Small intestine (tissue), 7 donors: ENCODE results near the gene FOXK1. TPM values are rescaled to one million over a fixed set of nuclear protein-coding genes. Genes with fewer than 3 reads are reported as not detected.

Experiments
- DNase-seq, 2 donors: peaks; one replicate each; pipeline versions ENCODE4 v3.0.0 to v3.0.0-alpha.2; 2013
- FAIRE-seq: peaks from 2 replicates; lab custom pipeline; 2012; peaks lifted over from hg19 to GRCh38; lab: Jason Lieb, UNC
- H3K27ac ChIP-seq, 3 donors: one replicate each; pipeline ENCODE4 v1.5.1; 2013; ENCODE audit warnings: low read length in 2 of 3, mild to moderate bottlenecking in 2 of 3, control low read depth in 1 of 3, inconsistent platforms in 1 of 3, low read depth in 1 of 3, moderate library complexity in 1 of 3
- H3K27me3 ChIP-seq, 3 donors: one replicate each; pipeline ENCODE4 v1.6.1; 2013; ENCODE audit warnings: low read length in 3 of 3, inconsistent platforms in 1 of 3; ENCODE audit not compliant: control insufficient read depth in 3 of 3, insufficient read depth in 3 of 3
- H3K36me3 ChIP-seq, 3 donors: one replicate each; pipeline ENCODE4 v1.6.1; 2013; ENCODE audit warnings: low read length in 3 of 3, inconsistent platforms in 1 of 3, low read depth in 1 of 3, mild to moderate bottlenecking in 1 of 3, moderate library complexity in 1 of 3; ENCODE audit not compliant: control insufficient read depth in 3 of 3, insufficient read depth in 2 of 3
- H3K4me1 ChIP-seq, 3 donors: one replicate each; pipeline ENCODE4 v1.6.1; 2013; ENCODE audit warnings: low read length in 2 of 3, inconsistent platforms in 1 of 3, low read depth in 1 of 3, mild to moderate bottlenecking in 1 of 3, moderate library complexity in 1 of 3; ENCODE audit not compliant: control insufficient read depth in 3 of 3, insufficient read depth in 2 of 3
- H3K4me3 ChIP-seq, 3 donors: one replicate each; pipeline ENCODE4 v1.5.1; 2013; ENCODE audit warnings: low read length in 3 of 3, control low read depth in 1 of 3, inconsistent platforms in 1 of 3, low read depth in 1 of 3, mild to moderate bottlenecking in 1 of 3, moderate library complexity in 1 of 3
- H3K9me3 ChIP-seq, 2 donors: one replicate each; pipeline ENCODE4 v1.6.1; 2013; ENCODE audit warnings: low read depth in 1 of 2, low read length in 1 of 2; ENCODE audit not compliant: control insufficient read depth in 2 of 2, insufficient read depth in 1 of 2
- WGBS, 3 donors: extraction: QIAGEN DNeasy Blood & Tissue Kit; methylation state at CpG; one replicate each; pipeline ENCODE4 v1.1.7; 2013; 5-methylcytosine and 5-hydroxymethylcytosine counted together
- polyA plus RNA-seq, 4 donors: library from polyadenylated mRNA; stranded (reverse) in 3 of 4; unstranded in 1 of 4; fragments of 200-250 nt in 3 of 4; fragments of 120-200 nt in 1 of 4; gene quantifications; one replicate each; pipeline versions ENCODE4 v1.2.1 to v1.2.3, GENCODE V29; 2013
- donor health status: healthy with polysubstance abuse.
- donor health status: control.
- donor health status: control.
- donor health status: Bipolar disorder and iron deficiency.
- donor health status: healthy.

Gene FOXK1
- polyA plus RNA-seq, 4 donors, result 1.4 to 12.5 (median 6.2) TPM

DNA sequence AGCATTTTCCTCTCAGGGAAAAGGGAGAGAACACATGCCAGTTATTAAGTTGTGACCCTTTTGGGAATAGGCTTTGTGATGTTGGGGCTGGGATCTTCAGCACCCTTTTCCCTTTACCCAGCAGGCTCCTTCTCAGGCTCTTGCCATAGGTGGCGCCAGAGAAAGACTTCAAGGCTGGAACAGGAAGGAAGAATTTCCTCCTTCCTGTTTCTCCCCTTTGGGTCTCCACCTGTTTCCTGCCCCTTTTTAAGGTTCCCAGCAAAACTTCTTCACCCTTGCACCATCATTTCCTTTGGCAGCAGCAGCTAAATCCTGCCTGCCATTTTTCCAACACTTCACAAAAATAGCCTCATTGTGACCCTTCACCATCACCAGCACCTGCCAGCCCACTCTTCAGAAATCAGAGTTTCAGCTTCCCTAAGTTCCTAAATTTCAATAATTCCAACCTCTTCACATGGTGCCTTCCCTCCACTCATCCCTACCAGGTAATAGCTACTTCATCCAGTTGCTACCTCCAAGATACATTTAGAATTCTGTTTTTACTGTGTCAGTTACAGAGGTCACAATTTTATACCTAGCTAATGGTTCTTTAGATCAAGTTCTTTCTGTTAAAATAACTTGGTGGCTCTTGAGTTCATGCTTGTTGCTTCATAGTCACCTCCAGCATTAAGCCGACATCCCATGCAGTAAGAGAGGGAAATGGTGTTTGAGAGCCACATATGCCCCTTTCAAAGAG lies 22.4 kb upstream of the FOXK1 start:
- H3K27me3 ChIP-seq, result no peaks in the 10 kb centered on the region
- H3K27ac ChIP-seq, result no peak overlapping the region
- WGBS, 3 donors, result 74 to 88% (median 88%) methylated on average over 2 of the region's 2 CpGs
- peaks cover 0 to 17% of the 10 kb centered on the region in 2 donors for H3K9me3 ChIP-seq
- FAIRE-seq, result no peak
- DNase-seq, result no peak
- H3K36me3 ChIP-seq, result no peaks in the 10 kb centered on the region
- H3K4me3 ChIP-seq, result no peak overlapping the region
- no peaks in the 10 kb centered on the region for H3K4me1 ChIP-seq

DNA sequence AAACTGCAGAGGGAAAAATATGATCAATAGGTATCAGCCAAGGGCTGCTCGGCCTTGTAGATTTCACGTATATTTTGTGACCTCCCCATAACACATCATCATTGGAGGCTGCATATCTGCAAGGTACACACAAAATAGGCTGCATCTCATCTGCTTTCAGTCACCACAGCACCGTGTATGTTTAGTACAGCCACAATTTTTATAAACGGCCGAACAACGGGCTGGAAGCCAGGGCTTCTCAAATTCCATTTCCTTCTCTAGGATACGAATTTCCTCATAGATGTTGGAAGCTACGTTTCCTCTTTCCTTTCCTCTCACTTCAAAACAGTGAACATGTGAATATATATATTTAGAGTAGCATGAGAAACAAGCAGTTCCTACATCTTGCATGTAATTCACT lies 20.2 kb upstream of the FOXK1 start:
- 40 to 64% (median 54%) methylated on average over 8 of the region's 8 CpGs for WGBS, 3 donors
- H3K9me3 ChIP-seq, result peaks cover 0 to 17% of the 10 kb centered on the region in 2 donors
- H3K36me3 ChIP-seq, result no peaks in the 10 kb centered on the region
- H3K27me3 ChIP-seq, result no peaks in the 10 kb centered on the region
- H3K4me3 ChIP-seq, result no peak overlapping the region
- FAIRE-seq (no peak), DNase-seq (no peak)
- H3K4me1 ChIP-seq, result no peaks in the 10 kb centered on the region
- H3K27ac ChIP-seq, result peak overlapping the region in 1 of 3 donors; percentile 3

DNA sequence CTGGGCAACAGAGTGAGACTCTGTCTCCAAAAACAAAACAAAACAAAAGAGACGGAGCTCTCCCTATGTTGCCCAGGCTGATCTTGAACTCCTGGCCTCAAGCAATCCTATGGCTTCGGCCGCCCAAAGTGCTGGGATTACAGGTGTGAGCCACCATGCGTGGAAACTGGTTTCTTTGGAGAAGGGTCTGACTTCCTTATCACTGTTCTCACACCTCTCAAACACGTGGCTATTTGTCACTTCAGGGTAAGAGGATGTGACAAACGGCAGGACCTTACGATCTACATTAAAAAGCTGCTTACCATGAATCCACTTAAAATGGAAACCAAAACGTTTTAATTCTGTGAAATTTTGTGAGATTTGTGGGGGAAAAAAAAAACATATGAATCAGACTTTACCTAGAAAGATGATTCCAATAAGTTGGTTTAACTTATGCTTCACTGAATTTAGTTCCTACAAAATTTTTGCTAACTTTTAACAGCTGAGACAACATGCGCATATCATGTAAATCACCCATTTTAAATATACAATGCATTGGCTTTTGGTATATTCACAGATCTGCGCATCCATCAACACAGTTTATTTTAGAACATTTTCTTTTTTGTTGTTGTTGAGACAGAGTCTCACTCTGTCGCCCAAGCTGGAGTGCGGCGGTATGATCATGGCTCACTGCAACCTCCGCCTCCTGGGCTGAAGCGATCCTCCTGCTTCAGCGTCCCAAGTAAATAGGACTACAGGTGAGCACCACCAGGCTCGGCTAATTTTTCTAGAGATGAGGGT lies 18.7 kb upstream of the FOXK1 start:
- Histone ChIP-seq H3K27me3 (no peaks in the 10 kb centered on the region), H3K9me3 (peaks cover 0 to 9% of the 10 kb centered on the region in 2 donors), H3K4me1 (no peaks in the 10 kb centered on the region), H3K4me3 (no peak overlapping the region), H3K27ac (no peak overlapping the region), H3K36me3 (no peaks in the 10 kb centered on the region)
- DNase-seq (no peak), FAIRE-seq (no peak)
- 83 to 85% (median 84%) methylated on average over 17 of the region's 17 CpGs for WGBS, 3 donors

DNA sequence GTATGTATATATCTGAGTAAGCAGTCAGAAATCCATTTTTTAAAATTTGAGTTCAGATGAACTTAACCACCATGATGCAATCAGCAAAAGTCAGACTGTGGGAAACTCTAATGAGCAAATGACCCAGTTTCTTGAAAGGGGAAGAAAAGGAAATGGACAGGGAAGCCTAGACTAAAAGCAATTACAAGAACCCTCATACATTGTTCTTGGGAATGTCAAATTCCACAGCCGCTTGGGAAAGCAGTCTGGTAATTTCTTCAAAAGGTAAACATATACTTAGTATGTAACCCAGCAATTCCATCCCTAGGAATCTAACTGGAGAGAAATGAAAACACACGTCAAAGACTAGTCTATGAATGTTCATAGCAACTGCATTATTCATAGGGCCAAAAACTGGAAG lies 16.4 kb upstream of the FOXK1 start:
- 57 to 75% (median 75%) methylated on average over 2 of the region's 2 CpGs for WGBS, 3 donors
- Histone ChIP-seq H3K27me3 (no peaks in the 10 kb centered on the region), H3K4me3 (no peak overlapping the region), H3K4me1 (no peaks in the 10 kb centered on the region), H3K36me3 (no peaks in the 10 kb centered on the region), H3K9me3 (peaks cover 0 to under 1% of the 10 kb centered on the region in 2 donors), H3K27ac (no peak overlapping the region)
- DNase-seq, result no peak
- FAIRE-seq, result no peak

DNA sequence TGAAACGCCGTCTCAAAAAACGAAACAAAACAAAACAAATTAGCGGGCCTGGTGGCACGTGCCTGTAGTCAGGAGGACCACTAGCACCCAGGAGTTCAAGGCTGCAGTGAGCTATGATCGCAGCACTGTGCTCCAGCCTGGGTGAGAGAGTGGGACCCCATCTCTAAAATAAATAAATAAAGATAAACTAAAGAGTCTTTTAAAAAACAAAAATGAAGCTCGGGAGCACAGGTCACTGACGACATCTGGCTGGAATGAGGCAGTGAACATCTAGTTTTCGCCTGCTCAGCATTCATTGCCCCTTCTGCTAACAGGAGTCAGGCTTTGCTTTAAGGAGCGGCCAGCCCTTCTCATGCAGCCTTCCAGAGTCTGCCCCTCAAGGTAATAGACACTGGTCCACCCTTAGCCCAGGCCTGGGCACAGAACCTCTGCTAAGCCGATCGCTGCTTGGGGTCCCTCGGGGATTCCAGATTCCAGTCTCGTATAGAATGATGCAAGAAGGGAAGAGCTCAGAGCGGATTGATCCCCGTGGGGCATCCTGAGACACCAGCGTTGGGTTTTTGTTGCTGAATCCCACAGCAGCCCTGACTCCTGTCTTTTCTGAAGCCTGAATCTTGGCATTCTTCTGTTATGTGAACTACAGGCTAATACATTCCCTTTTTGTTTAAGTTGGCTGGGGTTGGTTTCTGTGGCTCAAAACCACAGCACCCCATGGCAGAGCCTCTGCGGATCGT lies 14.2 kb upstream of the FOXK1 start:
- Histone ChIP-seq H3K9me3 (peaks cover 3 to 8% of the 10 kb centered on the region in 2 donors), H3K4me1 (no peaks in the 10 kb centered on the region), H3K36me3 (no peaks in the 10 kb centered on the region), H3K27ac (no peak overlapping the region), H3K4me3 (no peak overlapping the region), H3K27me3 (no peaks in the 10 kb centered on the region)
- no peak for FAIRE-seq
- WGBS, 3 donors, result 74 to 82% (median 82%) methylated on average over 19 of the region's 19 CpGs
- no peak for DNase-seq

DNA sequence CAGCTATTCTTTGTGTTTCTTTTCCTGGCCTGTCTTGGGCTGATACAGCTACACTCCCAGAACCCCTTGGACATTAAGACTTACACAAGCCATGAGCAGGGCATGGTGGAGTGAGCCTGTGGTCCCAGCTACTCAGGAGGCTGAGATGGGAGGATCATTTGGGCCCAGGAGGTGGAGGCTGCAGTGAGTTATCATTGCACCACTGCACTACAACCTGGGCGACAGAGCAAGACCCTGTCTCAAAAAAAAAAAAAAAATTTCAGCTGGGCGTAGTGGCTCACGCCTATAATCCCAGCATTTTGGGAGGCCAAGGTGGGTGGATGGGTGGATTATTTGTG lies 13.6 kb upstream of the FOXK1 start:
- Histone ChIP-seq H3K4me3 (no peak overlapping the region), H3K9me3 (peaks cover 3 to 8% of the 10 kb centered on the region in 2 donors), H3K36me3 (no peaks in the 10 kb centered on the region), H3K4me1 (no peaks in the 10 kb centered on the region), H3K27ac (no peak overlapping the region), H3K27me3 (no peaks in the 10 kb centered on the region)
- WGBS, 3 donors, result 90 to 97% (median 95%) methylated on average over 3 of the region's 3 CpGs
- FAIRE-seq (no peak), DNase-seq (no peak)

DNA sequence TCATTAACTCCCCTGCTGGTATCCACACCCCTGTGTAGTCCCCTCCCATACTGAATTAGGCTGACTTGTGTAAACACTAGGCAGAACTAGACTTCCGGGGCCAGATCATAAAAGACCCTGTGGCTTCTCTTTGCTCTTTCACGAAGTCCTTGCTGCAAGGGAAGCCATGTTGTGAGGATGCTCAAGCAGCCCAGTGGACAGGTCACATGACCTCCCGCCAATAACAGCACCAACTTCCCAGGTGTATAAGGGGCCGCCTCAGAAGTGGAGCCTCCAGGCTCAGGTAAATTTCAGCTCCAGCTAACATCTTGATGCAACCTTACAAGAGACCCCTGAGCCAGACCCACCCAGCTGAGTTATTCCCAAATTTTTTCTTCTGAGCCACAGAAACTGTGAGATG lies 11.3 kb upstream of the FOXK1 start:
- H3K9me3 ChIP-seq, result peaks cover 3 to 22% of the 10 kb centered on the region in 2 donors
- H3K4me3 ChIP-seq, result no peak overlapping the region
- DNase-seq, result no peak
- no peak for FAIRE-seq
- H3K27ac ChIP-seq, result no peak overlapping the region
- H3K36me3 ChIP-seq, result no peaks in the 10 kb centered on the region
- WGBS, 3 donors, result 61 to 70% (median 62%) methylated on average over 4 of the region's 4 CpGs
- no peaks in the 10 kb centered on the region for H3K27me3 ChIP-seq
- no peaks in the 10 kb centered on the region for H3K4me1 ChIP-seq

DNA sequence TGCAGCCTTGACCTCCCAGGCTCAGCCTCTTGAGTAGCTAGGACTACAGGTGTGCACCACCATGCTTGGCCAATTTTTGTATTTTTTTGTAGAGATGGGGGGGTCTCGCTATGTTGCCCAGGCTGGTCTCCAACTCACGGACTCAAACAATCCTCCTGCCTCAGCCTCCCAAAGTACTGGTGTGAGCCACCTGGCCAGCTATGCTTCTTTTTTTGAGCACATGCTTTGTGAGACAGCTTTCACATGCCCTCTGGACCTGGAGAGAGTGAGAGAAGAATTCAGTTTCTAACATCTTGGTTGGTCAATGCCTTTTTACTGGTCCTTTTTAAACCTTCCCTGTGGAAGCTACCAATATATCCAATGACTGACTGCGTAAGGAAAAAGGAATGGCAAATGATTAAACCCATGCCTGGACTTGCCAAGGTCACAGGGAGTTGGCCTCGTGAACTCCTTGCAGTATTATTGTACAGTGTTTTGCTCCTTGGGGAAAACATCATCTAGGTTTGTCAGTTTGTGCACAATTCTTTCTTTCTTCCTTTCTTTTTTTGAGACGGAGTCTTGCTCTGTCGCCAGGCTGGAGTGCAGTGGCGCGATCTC lies 6.2 kb upstream of the FOXK1 start:
- no peaks in the 10 kb centered on the region for H3K27me3 ChIP-seq
- H3K36me3 ChIP-seq, result no peaks in the 10 kb centered on the region
- FAIRE-seq (no peak), DNase-seq (no peak)
- H3K4me1 ChIP-seq, result no peaks in the 10 kb centered on the region
- H3K27ac ChIP-seq, result no peak overlapping the region
- peaks cover under 1 to 19% of the 10 kb centered on the region in 2 donors for H3K9me3 ChIP-seq
- 80 to 89% (median 85%) methylated on average over 8 of the region's 8 CpGs for WGBS, 3 donors
- H3K4me3 ChIP-seq, result no peak overlapping the region
